ENCODE data around the gene NOL11.

The NOL11 gene

GRCh38 chr17:67675481-67675880 is 42.3 kb upstream of the NOL11 start:
- Histone ChIP-seq H3K27me3 (ENCODE audit: insufficient read depth, poor library complexity, severe bottlenecking) (no peaks in the 10 kb centered on the region), H3K4me3 (replicated peaks; ENCODE audit: insufficient read depth, low read length) (no peak overlapping the region), H3K27ac (replicated peaks) (no peak overlapping the region)
- no peak for DNase-seq (ENCODE audit: low read depth in 1 of 2, low spot score in 1 of 2)
- TF ChIP-seq POLR2AphosphoS5 (IDR thresholded peaks at IDR 0.05; ENCODE audit: low read depth), result no peak
- TF ChIP-seq CTCF (IDR thresholded peaks at IDR 0.05; ENCODE audit: insufficient read depth, low read length), result no peak
- TF ChIP-seq GABPA (IDR thresholded peaks at IDR 0.05; ENCODE audit: low read depth), result no peak
- TF ChIP-seq SPI1 (IDR thresholded peaks at IDR 0.05; ENCODE audit: borderline replicate concordance, low read depth), result no peak
- no peak for TF ChIP-seq REST (IDR thresholded peaks at IDR 0.05; ENCODE audit: insufficient replicate concordance, low read depth)

- no peak for DNase-seq (ENCODE audit: low read depth in 1 of 2, low spot score in 1 of 2)
- no peak overlapping the region for H3K27ac ChIP-seq (replicated peaks)
These were observed 41.4 kb upstream of the NOL11 start for GRCh38 chr17:67676305-67676704.

GRCh38 chr17:67678414-67678813 is 39.3 kb upstream of the NOL11 start:
- no peak for DNase-seq (ENCODE audit: low read depth in 1 of 2, low spot score in 1 of 2)
- no peaks in the 10 kb centered on the region for H3K27me3 ChIP-seq (ENCODE audit: insufficient read depth, poor library complexity, severe bottlenecking)
- no peak for TF ChIP-seq CTCF (IDR thresholded peaks at IDR 0.05; ENCODE audit: insufficient read depth, low read length)
- TF ChIP-seq GABPA (IDR thresholded peaks at IDR 0.05; ENCODE audit: low read depth), result no peak
- TF ChIP-seq POLR2AphosphoS5 (IDR thresholded peaks at IDR 0.05; ENCODE audit: low read depth), result no peak
- TF ChIP-seq REST (IDR thresholded peaks at IDR 0.05; ENCODE audit: insufficient replicate concordance, low read depth), result no peak
- no peak for TF ChIP-seq SPI1 (IDR thresholded peaks at IDR 0.05; ENCODE audit: borderline replicate concordance, low read depth)
- H3K27ac ChIP-seq (replicated peaks), result no peak overlapping the region
- no peak overlapping the region for H3K4me3 ChIP-seq (replicated peaks; ENCODE audit: insufficient read depth, low read length)

More at GRCh38 chr17:67676305-67676704, 41.4 kb upstream of the NOL11 start:
- Histone ChIP-seq H3K4me3 (replicated peaks; ENCODE audit: insufficient read depth, low read length) (no peak overlapping the region), H3K27me3 (ENCODE audit: insufficient read depth, poor library complexity, severe bottlenecking) (no peaks in the 10 kb centered on the region)
- TF ChIP-seq SPI1 (IDR thresholded peaks at IDR 0.05; ENCODE audit: borderline replicate concordance, low read depth), result no peak
- no peak for TF ChIP-seq CTCF (IDR thresholded peaks at IDR 0.05; ENCODE audit: insufficient read depth, low read length)
- TF ChIP-seq REST (IDR thresholded peaks at IDR 0.05; ENCODE audit: insufficient replicate concordance, low read depth), result no peak
- TF ChIP-seq GABPA (IDR thresholded peaks at IDR 0.05; ENCODE audit: low read depth), result no peak

Data from HL-60 (cell line).